Uterus (tissue), 2 donors: Measurements from ENCODE around the gene MCU.

Experiments
- CTCF ChIP-seq, 4 experiments: fragments of 200-600 bp in 2 of 4; fragments of 450-650 bp in 2 of 4; sonication (generic) in 2 of 4; IDR thresholded peaks; one replicate each; pipeline ENCODE4 v1.5.1; 2016 to 2019; ENCODE audit warnings: antibody characterized with exemption in 4 of 4, mild to moderate bottlenecking in 2 of 4, moderate library complexity in 1 of 4
- POLR2A ChIP-seq, 2 donors: fragments of 450-650 bp; IDR thresholded peaks; one replicate each; pipeline ENCODE4 v1.6.1; 2016; ENCODE audit warnings: antibody characterized with exemption in 2 of 2, mild to moderate bottlenecking in 1 of 2, moderate library complexity in 1 of 2

- TF ChIP-seq CTCF (IDR thresholded peaks at IDR 0.05) (no peak), POLR2A (IDR thresholded peaks at IDR 0.05) (no peak)
Measured at GRCh38 chr10:72720814-72721660, 29.1 kb downstream of the MCU start.
